BJ (cell line): ENCODE results near the gene L3MBTL1. TPM values are rescaled to one million over a fixed set of nuclear protein-coding genes. Genes with fewer than 3 reads are reported as not detected.

Experiments used
- CTCF ChIA-PET: fragments of 350-600 bp; formaldehyde crosslinking; extraction: SDS; loops from one replicate; lab custom pipeline; 2021; ENCODE audit warnings: antibody characterized with exemption, inconsistent platforms; lab: Yijun Ruan, JAX
- POLR2A ChIA-PET: fragments of 300-600 bp; sonication (Branson Sonifier 250); formaldehyde crosslinking; extraction: SDS; loops from one replicate; lab custom pipeline; 2021; ENCODE audit warnings: antibody characterized with exemption; lab: Charles Lee
- DNase-seq: peaks from one replicate; pipeline ENCODE4 v3.0.0-alpha.2; 2011; ENCODE audit warnings: low read depth
- H3K27me3 ChIP-seq: 2 replicates; pipeline ENCODE4 v1.6.0; 2011; ENCODE audit warnings: low read length; ENCODE audit not compliant: control insufficient read depth, insufficient read depth
- H3K36me3 ChIP-seq: 2 replicates; pipeline ENCODE4 v1.5.1; 2011; ENCODE audit warnings: low read length; ENCODE audit not compliant: control insufficient read depth, insufficient read depth
- H3K4me3 ChIP-seq: 2 replicates; pipeline ENCODE4 v1.5.1; 2011; ENCODE audit warnings: low read depth, mild to moderate bottlenecking, control low read depth, low read length
- polyA plus RNA-seq: library from polyadenylated mRNA; depleted of rRNA; stranded (reverse); fragments of >200 nt; gene quantifications from 2 replicates; pipeline ENCODE4 v1.2.3, GENCODE V29; 2011
- TF ChIP-seq, protein P1 (sequence below): IDR thresholded peaks from 2 replicates; pipeline ENCODE4 v1.5.1; 2011; ENCODE audit warnings: low read depth, mild to moderate bottlenecking, control low read depth, inconsistent platforms, low read length, moderate library complexity; ENCODE audit not compliant: insufficient read depth

Gene L3MBTL1
- polyA plus RNA-seq, 1 experiment = 4.5 TPM

DNA sequence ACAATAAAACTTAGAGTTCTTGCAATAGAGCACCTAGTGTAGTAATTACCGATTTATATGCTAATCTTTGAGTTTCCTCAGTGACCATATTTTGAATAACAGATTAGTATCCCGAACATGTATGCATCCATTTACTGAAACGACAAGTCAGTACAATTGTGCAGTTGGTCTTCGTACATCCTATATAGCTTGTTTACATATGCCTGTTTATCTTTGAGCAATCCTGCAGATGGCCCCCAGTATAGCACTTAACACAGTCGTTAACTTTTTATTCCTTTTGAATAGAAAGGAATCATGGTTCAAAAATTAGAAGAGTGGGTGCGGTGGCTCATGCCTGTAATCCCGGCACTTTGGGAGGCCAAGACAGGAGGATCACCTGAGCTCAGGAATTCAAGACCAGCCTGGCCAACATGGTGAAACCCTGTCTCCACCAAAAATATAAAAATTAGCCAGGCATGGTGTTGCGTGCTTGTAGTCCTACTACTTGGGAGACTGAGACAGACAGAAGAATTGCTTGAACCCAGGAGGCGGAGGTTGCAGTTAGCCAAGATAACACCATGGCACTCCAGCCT is 43.2 kb upstream of the L3MBTL1 start:
- no peak for DNase-seq
- ChIA-PET CTCF (no interaction called here), POLR2A (no interaction called here)
- TF ChIP-seq, protein P1, sequence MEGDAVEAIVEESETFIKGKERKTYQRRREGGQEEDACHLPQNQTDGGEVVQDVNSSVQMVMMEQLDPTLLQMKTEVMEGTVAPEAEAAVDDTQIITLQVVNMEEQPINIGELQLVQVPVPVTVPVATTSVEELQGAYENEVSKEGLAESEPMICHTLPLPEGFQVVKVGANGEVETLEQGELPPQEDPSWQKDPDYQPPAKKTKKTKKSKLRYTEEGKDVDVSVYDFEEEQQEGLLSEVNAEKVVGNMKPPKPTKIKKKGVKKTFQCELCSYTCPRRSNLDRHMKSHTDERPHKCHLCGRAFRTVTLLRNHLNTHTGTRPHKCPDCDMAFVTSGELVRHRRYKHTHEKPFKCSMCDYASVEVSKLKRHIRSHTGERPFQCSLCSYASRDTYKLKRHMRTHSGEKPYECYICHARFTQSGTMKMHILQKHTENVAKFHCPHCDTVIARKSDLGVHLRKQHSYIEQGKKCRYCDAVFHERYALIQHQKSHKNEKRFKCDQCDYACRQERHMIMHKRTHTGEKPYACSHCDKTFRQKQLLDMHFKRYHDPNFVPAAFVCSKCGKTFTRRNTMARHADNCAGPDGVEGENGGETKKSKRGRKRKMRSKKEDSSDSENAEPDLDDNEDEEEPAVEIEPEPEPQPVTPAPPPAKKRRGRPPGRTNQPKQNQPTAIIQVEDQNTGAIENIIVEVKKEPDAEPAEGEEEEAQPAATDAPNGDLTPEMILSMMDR = no peak
- Histone ChIP-seq H3K27me3 (no peaks in the 10 kb centered on the region), H3K36me3 (peaks cover 16% of the 10 kb centered on the region), H3K4me3 (no peak overlapping the region)

GRCh38 chr20:43465625-43465943 is 41.9 kb upstream of the L3MBTL1 start:
- Histone ChIP-seq H3K27me3 (no peaks in the 10 kb centered on the region), H3K36me3 (peaks cover 15% of the 10 kb centered on the region), H3K4me3 (no peak overlapping the region)
- CTCF ChIA-PET = no interaction called here
- TF ChIP-seq, protein P1 = no peak
- no peak for DNase-seq
- POLR2A ChIA-PET = interaction anchor here (0.6 kb wide), 1 partner anchor 8 kb away, joined by 3 read pairs; no protein-coding TSS in a partner anchor

- DNase-seq = no peak
- ChIA-PET CTCF (no interaction called here), POLR2A (no interaction called here)
- H3K4me3 ChIP-seq = no peak overlapping the region
- H3K27me3 ChIP-seq = no peaks in the 10 kb centered on the region
- TF ChIP-seq, protein P1 = no peak
- H3K36me3 ChIP-seq = peaks cover 11% of the 10 kb centered on the region
Measured at GRCh38 chr20:43467589-43467988, 39.9 kb upstream of the L3MBTL1 start.

DNA sequence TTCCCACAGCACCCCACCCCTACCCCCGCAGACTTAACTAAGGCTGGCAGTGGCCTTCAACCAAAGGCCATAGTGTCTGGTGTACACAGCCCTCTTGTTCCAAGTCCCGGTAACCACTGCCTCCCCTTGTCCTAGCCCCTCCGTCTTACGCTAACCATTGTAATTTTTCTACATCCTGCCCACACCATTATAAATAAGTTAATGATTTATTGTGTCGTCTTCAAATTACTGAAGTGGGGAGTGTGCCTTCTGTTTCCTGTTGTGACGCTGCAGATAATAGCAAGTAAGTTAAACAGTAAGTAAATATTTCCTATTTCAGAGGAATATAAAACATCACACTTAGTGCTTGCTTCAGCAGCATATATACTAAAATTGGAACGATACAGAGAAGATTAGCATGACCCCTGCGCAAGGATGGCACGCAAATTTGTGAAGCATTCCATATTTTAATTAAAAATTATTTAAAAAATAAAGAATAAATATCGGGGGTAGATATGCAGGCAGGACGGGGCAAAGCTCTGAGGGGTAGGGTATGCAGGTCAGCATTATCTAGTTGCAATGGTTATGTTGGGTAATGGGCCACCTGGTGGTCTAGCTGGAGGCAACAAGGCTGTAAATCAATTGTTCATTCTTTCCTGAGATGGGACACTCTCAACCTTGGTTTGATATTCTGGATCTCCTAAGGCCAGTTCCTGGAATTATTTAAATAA is 34.7 kb upstream of the L3MBTL1 start:
- TF ChIP-seq, protein P1 = no peak
- CTCF ChIA-PET = no interaction called here

GRCh38 chr20:43473381-43473704 is 34.2 kb upstream of the L3MBTL1 start:
- POLR2A ChIA-PET = interaction anchor here (0.6 kb wide), 1 partner anchor 13 kb away, joined by 5 read pairs; no protein-coding TSS in a partner anchor
- H3K4me3 ChIP-seq = no peak overlapping the region
- TF ChIP-seq, protein P1 = no peak
- peaks cover 1% of the 10 kb centered on the region; the same call in 1 of the 2 replicates for H3K36me3 ChIP-seq
- H3K27me3 ChIP-seq = no peaks in the 10 kb centered on the region
- DNase-seq = no peak
- CTCF ChIA-PET = no interaction called here

More for the DNA sequence above, 34.7 kb upstream of the L3MBTL1 start:
- Histone ChIP-seq H3K4me3 (no peak overlapping the region), H3K36me3 (peaks cover 1% of the 10 kb centered on the region; the same call in 1 of the 2 replicates), H3K27me3 (no peaks in the 10 kb centered on the region)
- POLR2A ChIA-PET = interaction anchor here (0.6 kb wide), 1 partner anchor 13 kb away, joined by 5 read pairs; no protein-coding TSS in a partner anchor
- no peak for DNase-seq
